A673 (cell line): Measurements from ENCODE around the gene PIK3R6.

Source experiments
- EZH2 ChIP-seq: fragments of 200-600 bp; sonication (generic); IDR thresholded peaks from 2 replicates; pipeline ENCODE4 v1.6.1; 2017; ENCODE audit warnings: borderline replicate concordance, low read depth, mild to moderate bottlenecking, mixed read lengths, antibody characterized with exemption, low read length; ENCODE audit not compliant: poor library complexity, severe bottlenecking
- TF ChIP-seq, protein P1 (sequence below): fragments of 300-800, 200-600 bp; sonication (generic); conservative IDR thresholded peaks from 2 replicates; pipeline ENCODE4 v1.5.1; 2017; ENCODE audit warnings: low read depth, mild to moderate bottlenecking, antibody characterized with exemption, low read length, moderate library complexity, mixed read lengths

GRCh38 chr17:8905331-8905730 lies 37.9 kb upstream of the PIK3R6 start:
- TF ChIP-seq, protein P1, sequence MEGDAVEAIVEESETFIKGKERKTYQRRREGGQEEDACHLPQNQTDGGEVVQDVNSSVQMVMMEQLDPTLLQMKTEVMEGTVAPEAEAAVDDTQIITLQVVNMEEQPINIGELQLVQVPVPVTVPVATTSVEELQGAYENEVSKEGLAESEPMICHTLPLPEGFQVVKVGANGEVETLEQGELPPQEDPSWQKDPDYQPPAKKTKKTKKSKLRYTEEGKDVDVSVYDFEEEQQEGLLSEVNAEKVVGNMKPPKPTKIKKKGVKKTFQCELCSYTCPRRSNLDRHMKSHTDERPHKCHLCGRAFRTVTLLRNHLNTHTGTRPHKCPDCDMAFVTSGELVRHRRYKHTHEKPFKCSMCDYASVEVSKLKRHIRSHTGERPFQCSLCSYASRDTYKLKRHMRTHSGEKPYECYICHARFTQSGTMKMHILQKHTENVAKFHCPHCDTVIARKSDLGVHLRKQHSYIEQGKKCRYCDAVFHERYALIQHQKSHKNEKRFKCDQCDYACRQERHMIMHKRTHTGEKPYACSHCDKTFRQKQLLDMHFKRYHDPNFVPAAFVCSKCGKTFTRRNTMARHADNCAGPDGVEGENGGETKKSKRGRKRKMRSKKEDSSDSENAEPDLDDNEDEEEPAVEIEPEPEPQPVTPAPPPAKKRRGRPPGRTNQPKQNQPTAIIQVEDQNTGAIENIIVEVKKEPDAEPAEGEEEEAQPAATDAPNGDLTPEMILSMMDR: no peak
- no peak for TF ChIP-seq EZH2
